NCI-H345 treated with DMSO at 0.1 percent for 48 hours (cell line): ENCODE data around the gene NPAS4.
"Not testable (repeated sequence)": the region's sequence is repeated elsewhere in the genome, so short reads cannot be mapped to it uniquely, and the experiment has no call there.

ENCODE experiments used
- DNase-seq: peaks from one replicate; lab custom pipeline; 2025; ENCODE audit not compliant: unreplicated experiment; lab: John Stamatoyannopoulos, UW

Gene NPAS4

GRCh38 chr11:66417000-66417399, 3.8 kb upstream of the NPAS4 start:
- DNase-seq = no peak

- peak; percentile 13 for DNase-seq
Measured at GRCh38 chr11:66418168-66418985, 2.5 kb upstream of the NPAS4 start.

- no peak for DNase-seq
Measured at GRCh38 chr11:66418986-66419308, 1.9 kb upstream of the NPAS4 start.

- peak; percentile 2 for DNase-seq
Measured at GRCh38 chr11:66419825-66420224, 1.0 kb upstream of the NPAS4 start.

GRCh38 chr11:66421492-66422205, 814 bp downstream of the NPAS4 start:
- no peak for DNase-seq

- no peak for DNase-seq
Measured at GRCh38 chr11:66426314-66426713, 5.5 kb downstream of the NPAS4 start.

- DNase-seq = no peak
Measured at GRCh38 chr11:66428933-66429332, 8.1 kb downstream of the NPAS4 start.

- DNase-seq = peak; percentile 76
Measured at GRCh38 chr11:66429983-66430602, 9.3 kb downstream of the NPAS4 start.

GRCh38 chr11:66431287-66431686, 10.5 kb downstream of the NPAS4 start:
- DNase-seq = not testable (repeated sequence)

- not testable (repeated sequence) for DNase-seq
Measured at GRCh38 chr11:66431871-66432329, 11.1 kb downstream of the NPAS4 start.

- no peak for DNase-seq
Measured at GRCh38 chr11:66432597-66432996, 11.8 kb downstream of the NPAS4 start.

- DNase-seq = no peak
Measured at GRCh38 chr11:66437979-66438503, 17.2 kb downstream of the NPAS4 start.

- peak; percentile 97 for DNase-seq
Measured at GRCh38 chr11:66438504-66439466, 17.9 kb downstream of the NPAS4 start, which contains the start of gene MRPL11. TSS of gene MRPL11 (minus strand) at chr11:66438848. CDS start at chr11:66438754, 94 bp downstream.

GRCh38 chr11:66440101-66440939, 19.5 kb downstream of the NPAS4 start:
- DNase-seq = not testable (repeated sequence)

GRCh38 chr11:66440940-66441282, 20.1 kb downstream of the NPAS4 start:
- not testable (repeated sequence) for DNase-seq

GRCh38 chr11:66443602-66444001, 22.8 kb downstream of the NPAS4 start:
- no peak for DNase-seq

GRCh38 chr11:66447012-66447411, 26.2 kb downstream of the NPAS4 start:
- no peak for DNase-seq

GRCh38 chr11:66448523-66448922, 27.7 kb downstream of the NPAS4 start:
- DNase-seq = no peak

GRCh38 chr11:66450560-66450959, 29.7 kb downstream of the NPAS4 start:
- no peak for DNase-seq

- DNase-seq = no peak
Measured at GRCh38 chr11:66451663-66452062, 30.8 kb downstream of the NPAS4 start.
